ENCODE data around the gene UACA. TPM values are rescaled to one million over a fixed set of nuclear protein-coding genes. Genes with fewer than 3 reads are reported as not detected.

UACA gene
- polyA plus RNA-seq, 1 of the 3 experiments (the other 2 are of a cell fraction), result 35.9 TPM

DNA sequence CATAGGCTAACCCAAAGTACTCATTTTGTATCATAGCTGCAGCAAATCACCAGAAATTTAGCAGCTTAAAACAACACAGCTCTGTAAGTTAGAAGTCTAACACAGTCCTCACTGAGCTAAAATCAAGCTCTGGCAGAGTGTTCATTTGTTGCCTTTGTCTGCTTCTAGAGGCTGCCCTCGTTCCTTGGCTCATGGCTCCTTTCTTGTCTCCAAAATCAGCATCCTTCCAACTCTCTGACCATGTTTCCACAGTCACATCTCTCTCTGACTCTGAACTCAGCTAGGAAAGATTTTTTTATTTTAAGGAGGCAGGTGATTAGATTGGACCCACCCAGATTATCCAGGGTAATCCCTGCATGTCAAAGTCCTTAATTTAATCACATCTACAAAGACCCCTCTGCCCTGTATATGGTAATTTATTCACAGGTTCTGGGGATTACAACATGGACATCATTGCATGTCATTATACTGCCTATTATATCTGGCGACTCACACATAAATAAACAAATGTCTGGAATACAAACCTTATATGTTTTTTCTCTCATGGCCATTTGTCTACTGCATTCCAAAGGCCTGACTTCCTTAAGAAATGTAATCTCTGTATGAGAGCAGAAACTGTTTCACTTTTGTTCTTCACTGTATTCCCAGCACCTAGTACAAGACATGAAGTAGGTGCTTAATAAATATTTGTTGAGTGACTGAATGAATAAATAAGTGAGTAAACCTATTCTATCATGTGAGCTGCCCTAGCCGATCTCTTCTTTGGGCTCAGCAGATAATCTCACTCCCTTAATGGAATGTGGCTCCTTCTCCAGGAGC lies 15.1 kb upstream of the UACA start:
- Histone ChIP-seq H3K27ac (ENCODE audit: low read depth in 2 of 2, low read length in 1 of 2) (peak overlapping the region in 1 of 2 experiments; percentile 89; a peak in 2 of 4 replicates), H4K20me1 (ENCODE audit: insufficient read depth) (no peaks in the 10 kb centered on the region), H3K4me2 (peak overlapping the region; percentile 47; the same call in 1 of the 2 replicates), H3K27me3 (ENCODE audit: insufficient read depth) (no peaks in the 10 kb centered on the region), H3K79me2 (ENCODE audit: insufficient read depth) (no peaks in the 10 kb centered on the region), H3K4me3 (ENCODE audit: low read depth in 2 of 2, low read length in 1 of 2) (no peak overlapping the region), H3K9ac (peak overlapping the region; percentile 43; the same call in 1 of the 2 replicates), H3K9me2 (no peaks in the 10 kb centered on the region), H3K9me3 (no peaks in the 10 kb centered on the region), H3K36me3 (replicated peaks in 1 of 2; ENCODE audit: control insufficient read depth in 1 of 2, insufficient read depth in 2 of 2, low read length in 1 of 2) (no peaks in the 10 kb centered on the region), H3K4me1 (ENCODE audit: control insufficient read depth in 1 of 2, insufficient read depth in 2 of 2, low read depth in 1 of 2, low read length in 1 of 2) (peaks cover 0 to 19% of the 10 kb centered on the region in 2 experiments; a peak in 2 of 4 replicates), H2AFZ (ENCODE audit: low read depth) (peak overlapping the region; percentile 38; the same call in 1 of the 2 replicates), H3F3A (replicated peaks; ENCODE audit: insufficient read depth) (peaks cover 44% of the 10 kb centered on the region)
- whole genome bisulfite sequencing (ENCODE audit: low lambda C conversion rate), result 57% methylated on average over 3 of the region's 3 CpGs
- ChIA-PET CTCF (no interaction called here), POLR2A (no interaction called here)
- TF ChIP-seq TCF12 (IDR thresholded peaks at IDR 0.05) (peak; percentile 54), TAF1 (IDR thresholded peaks at IDR 0.05; ENCODE audit: borderline replicate concordance, low read depth, low read length) (no peak), JUND (IDR thresholded peaks at IDR 0.05) (peak; percentile 29), YY1 (IDR thresholded peaks at IDR 0.05; ENCODE audit: low read depth) (no peak), EP300 (IDR thresholded peaks at IDR 0.05; ENCODE audit: borderline replicate concordance in 1 of 2, low read depth in 1 of 2, low read length in 1 of 2) (0 out of 4 replicates have a peak, but pooled peaks of 1 of the 2 experiments have one; percentile 12), FOXJ3 (CRISPR knock-in tag; IDR thresholded peaks at IDR 0.05) (no peak), TEAD4 (IDR thresholded peaks at IDR 0.05; ENCODE audit: borderline replicate concordance, insufficient read depth) (peak; percentile 38; the same call in 1 of the 2 replicates), POLR2AphosphoS5 (IDR thresholded peaks at IDR 0.05; ENCODE audit: low read depth, low read length) (no peak), RAD21 (IDR thresholded peaks at IDR 0.05; ENCODE audit: low read length) (no peak), MEF2A (IDR thresholded peaks at IDR 0.05; ENCODE audit: borderline replicate concordance, low read depth) (no peak)
- TF ChIP-seq, protein P1, sequence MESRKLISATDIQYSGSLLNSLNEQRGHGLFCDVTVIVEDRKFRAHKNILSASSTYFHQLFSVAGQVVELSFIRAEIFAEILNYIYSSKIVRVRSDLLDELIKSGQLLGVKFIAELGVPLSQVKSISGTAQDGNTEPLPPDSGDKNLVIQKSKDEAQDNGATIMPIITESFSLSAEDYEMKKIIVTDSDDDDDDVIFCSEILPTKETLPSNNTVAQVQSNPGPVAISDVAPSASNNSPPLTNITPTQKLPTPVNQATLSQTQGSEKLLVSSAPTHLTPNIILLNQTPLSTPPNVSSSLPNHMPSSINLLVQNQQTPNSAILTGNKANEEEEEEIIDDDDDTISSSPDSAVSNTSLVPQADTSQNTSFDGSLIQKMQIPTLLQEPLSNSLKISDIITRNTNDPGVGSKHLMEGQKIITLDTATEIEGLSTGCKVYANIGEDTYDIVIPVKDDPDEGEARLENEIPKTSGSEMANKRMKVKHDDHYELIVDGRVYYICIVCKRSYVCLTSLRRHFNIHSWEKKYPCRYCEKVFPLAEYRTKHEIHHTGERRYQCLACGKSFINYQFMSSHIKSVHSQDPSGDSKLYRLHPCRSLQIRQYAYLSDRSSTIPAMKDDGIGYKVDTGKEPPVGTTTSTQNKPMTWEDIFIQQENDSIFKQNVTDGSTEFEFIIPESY (IDR thresholded peaks at IDR 0.05; ENCODE audit: borderline replicate concordance, low read depth), result no peak
- TF ChIP-seq, protein P2, sequence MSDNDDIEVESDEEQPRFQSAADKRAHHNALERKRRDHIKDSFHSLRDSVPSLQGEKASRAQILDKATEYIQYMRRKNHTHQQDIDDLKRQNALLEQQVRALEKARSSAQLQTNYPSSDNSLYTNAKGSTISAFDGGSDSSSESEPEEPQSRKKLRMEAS (IDR thresholded peaks at IDR 0.05; ENCODE audit: low read depth), result no peak
- TF ChIP-seq, protein P3, sequence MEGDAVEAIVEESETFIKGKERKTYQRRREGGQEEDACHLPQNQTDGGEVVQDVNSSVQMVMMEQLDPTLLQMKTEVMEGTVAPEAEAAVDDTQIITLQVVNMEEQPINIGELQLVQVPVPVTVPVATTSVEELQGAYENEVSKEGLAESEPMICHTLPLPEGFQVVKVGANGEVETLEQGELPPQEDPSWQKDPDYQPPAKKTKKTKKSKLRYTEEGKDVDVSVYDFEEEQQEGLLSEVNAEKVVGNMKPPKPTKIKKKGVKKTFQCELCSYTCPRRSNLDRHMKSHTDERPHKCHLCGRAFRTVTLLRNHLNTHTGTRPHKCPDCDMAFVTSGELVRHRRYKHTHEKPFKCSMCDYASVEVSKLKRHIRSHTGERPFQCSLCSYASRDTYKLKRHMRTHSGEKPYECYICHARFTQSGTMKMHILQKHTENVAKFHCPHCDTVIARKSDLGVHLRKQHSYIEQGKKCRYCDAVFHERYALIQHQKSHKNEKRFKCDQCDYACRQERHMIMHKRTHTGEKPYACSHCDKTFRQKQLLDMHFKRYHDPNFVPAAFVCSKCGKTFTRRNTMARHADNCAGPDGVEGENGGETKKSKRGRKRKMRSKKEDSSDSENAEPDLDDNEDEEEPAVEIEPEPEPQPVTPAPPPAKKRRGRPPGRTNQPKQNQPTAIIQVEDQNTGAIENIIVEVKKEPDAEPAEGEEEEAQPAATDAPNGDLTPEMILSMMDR (IDR thresholded peaks at IDR 0.05), result no peak
- TF ChIP-seq, protein P4, sequence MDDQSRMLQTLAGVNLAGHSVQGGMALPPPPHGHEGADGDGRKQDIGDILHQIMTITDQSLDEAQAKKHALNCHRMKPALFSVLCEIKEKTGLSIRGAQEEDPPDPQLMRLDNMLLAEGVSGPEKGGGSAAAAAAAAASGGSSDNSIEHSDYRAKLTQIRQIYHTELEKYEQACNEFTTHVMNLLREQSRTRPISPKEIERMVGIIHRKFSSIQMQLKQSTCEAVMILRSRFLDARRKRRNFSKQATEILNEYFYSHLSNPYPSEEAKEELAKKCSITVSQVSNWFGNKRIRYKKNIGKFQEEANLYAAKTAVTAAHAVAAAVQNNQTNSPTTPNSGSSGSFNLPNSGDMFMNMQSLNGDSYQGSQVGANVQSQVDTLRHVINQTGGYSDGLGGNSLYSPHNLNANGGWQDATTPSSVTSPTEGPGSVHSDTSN (IDR thresholded peaks at IDR 0.05), result peak; percentile 31; the same call in 1 of the 2 replicates
- DNase-seq, result no peak

Data from SK-N-SH (cell line).